Left lung (tissue), 10 donors: ENCODE results near the gene TNFSF4. TPM values are rescaled to one million over a fixed set of nuclear protein-coding genes. Genes with fewer than 3 reads are reported as not detected.

Experiments used
- ATAC-seq: fragments of 200-7000 bp; cut with Tn5 transposase; one replicate; pipeline ENCODE4 v1.9.1; 2020; ENCODE audit warnings: moderate library complexity
- DNase-seq, 4 donors: peaks; one replicate each; pipeline ENCODE4 v3.0.0-alpha.2; 2013 to 2020
- H3K27ac ChIP-seq, 2 donors: fragments of 200-600 bp; sonication (generic) in 1 of 2; one replicate each; pipeline versions ENCODE4 v1.5.0 to v1.8.0; 2020 to 2021
- H3K27me3 ChIP-seq, 2 donors: fragments of 200-600 bp; sonication (generic) in 1 of 2; one replicate each; pipeline versions ENCODE4 v1.5.0 to v1.8.0; 2020 to 2021
- H3K36me3 ChIP-seq, 2 donors: fragments of 200-600 bp; sonication (generic) in 1 of 2; one replicate each; pipeline versions ENCODE4 v1.5.0 to v1.8.0; 2020 to 2021
- H3K4me1 ChIP-seq, 2 donors: fragments of 200-600 bp; one replicate each; pipeline ENCODE4 v1.8.0; 2021
- H3K4me3 ChIP-seq, 2 donors: fragments of 200-600 bp; sonication (generic) in 1 of 2; one replicate each; pipeline versions ENCODE4 v1.5.0 to v1.8.0; 2020 to 2021; ENCODE audit warnings: mild to moderate bottlenecking in 1 of 2
- H3K9me3 ChIP-seq, 2 donors: fragments of 200-600 bp; sonication (generic) in 1 of 2; one replicate each; pipeline versions ENCODE4 v1.5.0 to v1.8.0; 2020 to 2021
- intact Hi-C, 2 donors: fragments of 100-400 bp; cut with DNase I; formaldehyde crosslinking; loops; one replicate each; pipeline versions ENCODE4 v1.11.2 to v1.14.2; 2022
- polyA plus RNA-seq, 6 donors: library from polyadenylated mRNA; unstranded; fragments of 120-200 nt; gene quantifications; one replicate each; pipeline ENCODE4 v1.2.1, GENCODE V29; 2013; ENCODE audit not compliant: insufficient read length in 6 of 6
- total RNA-seq, 2 donors: library from RNA; stranded (reverse); fragmentation: NEBNext Ultra II Directional; extraction: Animal tissue kit (Norgen Biotek cat#: 25700); gene quantifications; one replicate each; pipeline ENCODE4 v1.2.1, GENCODE V29; 2021
- TF ChIP-seq, protein P1 (sequence below), 2 donors: fragments of 200-600 bp; sonication (generic) in 1 of 2; IDR thresholded peaks; one replicate each; pipeline versions ENCODE4 v1.5.0 to v1.8.0; 2021; ENCODE audit warnings: antibody characterized with exemption in 2 of 2
- donor health status: DM: no; HTN: yes; CAD: no.
- donor health status: DM: no; HTN: no; CAD: no.

Gene TNFSF4
- total and polyA plus RNA-seq, 8 donors = 0.73 to 3.2 (median 2.0) TPM

GRCh38 chr1:173140733-173141132 lies 66.4 kb downstream of the TNFSF4 start:
- ATAC-seq = no peak
- no peak for DNase-seq
- TF ChIP-seq, protein P1, sequence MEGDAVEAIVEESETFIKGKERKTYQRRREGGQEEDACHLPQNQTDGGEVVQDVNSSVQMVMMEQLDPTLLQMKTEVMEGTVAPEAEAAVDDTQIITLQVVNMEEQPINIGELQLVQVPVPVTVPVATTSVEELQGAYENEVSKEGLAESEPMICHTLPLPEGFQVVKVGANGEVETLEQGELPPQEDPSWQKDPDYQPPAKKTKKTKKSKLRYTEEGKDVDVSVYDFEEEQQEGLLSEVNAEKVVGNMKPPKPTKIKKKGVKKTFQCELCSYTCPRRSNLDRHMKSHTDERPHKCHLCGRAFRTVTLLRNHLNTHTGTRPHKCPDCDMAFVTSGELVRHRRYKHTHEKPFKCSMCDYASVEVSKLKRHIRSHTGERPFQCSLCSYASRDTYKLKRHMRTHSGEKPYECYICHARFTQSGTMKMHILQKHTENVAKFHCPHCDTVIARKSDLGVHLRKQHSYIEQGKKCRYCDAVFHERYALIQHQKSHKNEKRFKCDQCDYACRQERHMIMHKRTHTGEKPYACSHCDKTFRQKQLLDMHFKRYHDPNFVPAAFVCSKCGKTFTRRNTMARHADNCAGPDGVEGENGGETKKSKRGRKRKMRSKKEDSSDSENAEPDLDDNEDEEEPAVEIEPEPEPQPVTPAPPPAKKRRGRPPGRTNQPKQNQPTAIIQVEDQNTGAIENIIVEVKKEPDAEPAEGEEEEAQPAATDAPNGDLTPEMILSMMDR (IDR thresholded peaks at IDR 0.05) = no peak
- no peaks in the 10 kb centered on the region for H3K4me1 ChIP-seq
- peaks cover 0 to 8% of the 10 kb centered on the region in 2 donors for H3K9me3 ChIP-seq
- H3K27me3 ChIP-seq = no peaks in the 10 kb centered on the region
- intact Hi-C loops = no loop called here
- H3K27ac ChIP-seq = no peak overlapping the region
- no peaks in the 10 kb centered on the region for H3K36me3 ChIP-seq
- no peak overlapping the region for H3K4me3 ChIP-seq

DNA sequence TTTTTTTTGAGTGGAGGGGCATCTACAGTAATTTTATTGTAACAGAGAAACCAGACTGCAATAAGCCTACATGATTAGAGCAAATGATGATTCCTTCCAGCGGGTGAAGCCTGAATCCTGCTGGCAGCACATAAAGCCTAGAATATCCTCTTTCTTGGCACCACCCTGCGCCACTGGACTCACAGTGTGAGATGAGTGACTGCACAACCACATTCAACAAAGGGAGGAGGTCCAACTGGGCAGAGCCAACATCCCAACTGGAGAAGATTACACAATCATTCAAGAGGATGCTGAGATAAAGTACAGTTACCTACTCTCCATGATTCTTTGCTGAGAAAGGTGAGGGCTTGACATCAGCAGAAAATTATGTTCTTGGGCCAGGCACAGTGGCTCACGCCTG lies 67.4 kb downstream of the TNFSF4 start:
- no peak overlapping the region for H3K27ac ChIP-seq
- ATAC-seq (no peak), DNase-seq (no peak)
- H3K9me3 ChIP-seq = peaks cover 0 to 3% of the 10 kb centered on the region in 2 donors
- no peaks in the 10 kb centered on the region for H3K4me1 ChIP-seq
- intact Hi-C loops = no loop called here
- no peaks in the 10 kb centered on the region for H3K27me3 ChIP-seq
- no peak overlapping the region for H3K4me3 ChIP-seq
- TF ChIP-seq, protein P1 (IDR thresholded peaks at IDR 0.05) = no peak
- no peaks in the 10 kb centered on the region for H3K36me3 ChIP-seq

- Histone ChIP-seq H3K4me1 (no peaks in the 10 kb centered on the region), H3K4me3 (no peak overlapping the region), H3K36me3 (no peaks in the 10 kb centered on the region), H3K27me3 (no peaks in the 10 kb centered on the region), H3K9me3 (no peaks in the 10 kb centered on the region), H3K27ac (no peak overlapping the region)
- no peak for DNase-seq
- TF ChIP-seq, protein P1 (IDR thresholded peaks at IDR 0.05) = no peak
- intact Hi-C loops = no loop called here
- ATAC-seq = no peak
Observed at GRCh38 chr1:173137107-173137706, 69.9 kb downstream of the TNFSF4 start.

DNA sequence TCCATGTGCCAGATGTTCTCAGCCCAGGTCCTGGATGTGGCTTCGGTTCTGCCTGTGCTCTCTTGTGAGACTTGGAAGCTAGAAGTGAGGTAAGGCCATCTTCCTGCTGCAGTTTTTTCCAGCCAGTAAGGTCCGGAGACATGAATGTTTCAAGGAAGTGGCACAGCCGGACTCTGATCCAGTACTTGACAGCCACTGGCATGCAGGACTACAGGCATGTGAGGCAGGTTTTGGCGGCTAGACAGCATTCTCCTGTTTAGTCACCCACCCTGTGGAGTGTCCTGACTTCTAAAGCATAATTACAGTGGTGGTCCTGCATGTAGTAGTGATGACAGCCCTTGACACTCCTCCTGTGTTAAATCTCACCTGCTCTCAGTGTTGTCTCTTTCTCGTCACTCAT lies 72.3 kb downstream of the TNFSF4 start:
- Histone ChIP-seq H3K27ac (no peak overlapping the region), H3K4me3 (no peak overlapping the region), H3K4me1 (no peaks in the 10 kb centered on the region), H3K27me3 (no peaks in the 10 kb centered on the region), H3K9me3 (no peaks in the 10 kb centered on the region), H3K36me3 (no peaks in the 10 kb centered on the region)
- TF ChIP-seq, protein P1 (IDR thresholded peaks at IDR 0.05) = no peak
- peak in 1 of 4 donors; percentile 44 for DNase-seq
- intact Hi-C loops = no loop called here
- peak; percentile 78 for ATAC-seq

DNA sequence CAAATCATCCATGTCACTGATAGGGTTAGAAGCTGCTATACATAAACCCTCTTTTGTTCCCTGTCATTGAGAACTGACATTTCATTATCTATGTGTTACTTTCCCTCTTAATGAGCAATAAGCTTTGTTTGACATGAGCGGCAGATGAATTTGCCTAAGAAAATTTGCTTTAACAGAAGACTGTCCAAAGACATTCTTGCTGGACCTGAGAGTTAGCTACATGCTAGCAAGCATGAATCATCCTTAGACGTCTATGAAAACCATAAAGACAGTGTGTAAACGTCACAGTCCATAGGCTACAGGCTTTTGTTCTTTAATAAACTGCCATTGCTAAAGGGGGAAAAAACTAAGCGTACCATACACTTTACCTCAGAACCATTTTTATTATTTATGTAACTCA lies 73.1 kb downstream of the TNFSF4 start:
- no peak for DNase-seq
- no peak for ATAC-seq
- H3K4me3 ChIP-seq = no peak overlapping the region
- TF ChIP-seq, protein P1 (IDR thresholded peaks at IDR 0.05) = no peak
- no peaks in the 10 kb centered on the region for H3K4me1 ChIP-seq
- no peaks in the 10 kb centered on the region for H3K36me3 ChIP-seq
- intact Hi-C loops = no loop called here
- no peak overlapping the region for H3K27ac ChIP-seq
- no peaks in the 10 kb centered on the region for H3K27me3 ChIP-seq
- H3K9me3 ChIP-seq = no peaks in the 10 kb centered on the region

Other genes starting within 250 kb of the TNFSF4 start
- gene TNFSF18, start 156.4 kb downstream of the TNFSF4 start, total RNA-seq = under 1 TPM; 0.13 to 0.20 TPM
- 1 to 10 TPM; 1.2 to 1.8 (median 1.6) TPM for gene TNFSF18, start 156.4 kb downstream of the TNFSF4 start, polyA plus RNA-seq